ENCODE measurements around the gene NBPF11. TPM values are rescaled to one million over a fixed set of nuclear protein-coding genes. Genes with fewer than 3 reads are reported as not detected.
"Not testable (repeated sequence)": the region's sequence is repeated elsewhere in the genome, so short reads cannot be mapped to it uniquely, and the experiment has no call there.

Gene NBPF11
- total and polyA plus RNA-seq, 2 of the 8 experiments (the other 6 are each of a cell fraction or from before 2014, with no cell fraction given) = 8.7 to 9.2 TPM

GRCh38 chr1:148195115-148195514 is 43.0 kb upstream of the NBPF11 start:
- H2BK15ac ChIP-seq (ENCODE audit: low read length); H4K91ac ChIP-seq (replicated peaks; ENCODE audit: insufficient read length, low read length); H4K20me1 ChIP-seq (replicated peaks in 1 of 2; ENCODE audit: control insufficient read depth in 1 of 2, insufficient read depth in 2 of 2, low read length in 2 of 2); H3K27me3 ChIP-seq (replicated peaks in 1 of 4; ENCODE audit: control insufficient read depth in 3 of 4, extremely low read depth in 1 of 4, insufficient read depth in 3 of 4, low read length in 3 of 4); H3K23me2 ChIP-seq (ENCODE audit: low read depth, low read length); H3K56ac ChIP-seq (replicated peaks; ENCODE audit: insufficient read length, low read depth, low read length); H3K9me3 ChIP-seq (ENCODE audit: insufficient read depth in 2 of 2, low read depth in 1 of 2, low read length in 1 of 2); H3K79me2 ChIP-seq (ENCODE audit: control insufficient read depth in 1 of 2, insufficient read depth in 2 of 2, low read length in 2 of 2); H3K9ac ChIP-seq (replicated peaks in 1 of 4; ENCODE audit: extremely low read depth in 1 of 4, low read depth in 3 of 4, low read length in 3 of 4); H2BK20ac ChIP-seq (ENCODE audit: low read length); H3K4ac ChIP-seq (replicated peaks; ENCODE audit: insufficient read length, low read depth, low read length); H3K4me2 ChIP-seq (ENCODE audit: insufficient read depth in 1 of 2, low read depth in 2 of 2, low read length in 2 of 2); POLR2A ChIA-PET (ENCODE audit: partially characterized antibody); H2BK12ac ChIP-seq (ENCODE audit: low read depth, low read length); H2AFZ ChIP-seq (ENCODE audit: low read length); H3K4me1 ChIP-seq (replicated peaks in 1 of 4; ENCODE audit: control insufficient read depth in 3 of 4, insufficient read depth in 4 of 4, low read length in 3 of 4); H3K14ac ChIP-seq (ENCODE audit: insufficient read length); H3K36me3 ChIP-seq (ENCODE audit: control insufficient read depth in 2 of 4, insufficient read depth in 4 of 4, low read length in 3 of 4); H4K8ac ChIP-seq (ENCODE audit: extremely low read depth, insufficient read depth, low read length); H3K4me3 ChIP-seq (ENCODE audit: extremely low read depth in 1 of 4, insufficient read depth in 2 of 4, low read depth in 3 of 4, low read length in 4 of 4); H2AK5ac ChIP-seq (ENCODE audit: low read depth, low read length); CTCF ChIA-PET (ENCODE audit: partially characterized antibody); H2BK120ac ChIP-seq (replicated peaks; ENCODE audit: low read depth, low read length); H2BK5ac ChIP-seq (ENCODE audit: low read depth, low read length); H3K79me1 ChIP-seq (ENCODE audit: low read depth, low read length); H3K27ac ChIP-seq (ENCODE audit: low read depth, low read length); DNase-seq (ENCODE audit: low read depth in 1 of 2, low spot score in 2 of 2); H3K23ac ChIP-seq (ENCODE audit: insufficient read length); H3K18ac ChIP-seq (ENCODE audit: extremely low read depth, low read length); H4K5ac ChIP-seq (ENCODE audit: insufficient read length, low read depth, low read length); FAIRE-seq: not testable (repeated sequence)
- 87% methylated on average over 1 of the region's 2 CpGs; no CpG with 5 or more reads in 1 of the 2 experiments for WGBS, 2 experiments (ENCODE audit: extremely low coverage in 1 of 2, insufficient coverage in 1 of 2, insufficient read length in 1 of 2, insufficient replicate concordance in 2 of 2, low coverage in 1 of 2, low lambda C conversion rate in 2 of 2, missing lambda C conversion rate in 1 of 2)

- H2BK12ac ChIP-seq (ENCODE audit: low read depth, low read length); H3K4me3 ChIP-seq (ENCODE audit: extremely low read depth in 1 of 4, insufficient read depth in 2 of 4, low read depth in 3 of 4, low read length in 4 of 4); H4K91ac ChIP-seq (replicated peaks; ENCODE audit: insufficient read length, low read length); H4K8ac ChIP-seq (ENCODE audit: extremely low read depth, insufficient read depth, low read length); H3K36me3 ChIP-seq (ENCODE audit: control insufficient read depth in 2 of 4, insufficient read depth in 4 of 4, low read length in 3 of 4); H3K4me1 ChIP-seq (replicated peaks in 1 of 4; ENCODE audit: control insufficient read depth in 3 of 4, insufficient read depth in 4 of 4, low read length in 3 of 4); POLR2A ChIA-PET (ENCODE audit: partially characterized antibody); H3K27ac ChIP-seq (ENCODE audit: low read depth, low read length); H3K18ac ChIP-seq (ENCODE audit: extremely low read depth, low read length); H4K20me1 ChIP-seq (replicated peaks in 1 of 2; ENCODE audit: control insufficient read depth in 1 of 2, insufficient read depth in 2 of 2, low read length in 2 of 2); DNase-seq (ENCODE audit: low read depth in 1 of 2, low spot score in 2 of 2); H2BK15ac ChIP-seq (ENCODE audit: low read length); H2BK120ac ChIP-seq (replicated peaks; ENCODE audit: low read depth, low read length); FAIRE-seq; H2AK5ac ChIP-seq (ENCODE audit: low read depth, low read length); H3K14ac ChIP-seq (ENCODE audit: insufficient read length); CTCF ChIA-PET (ENCODE audit: partially characterized antibody); H3K9me3 ChIP-seq (ENCODE audit: insufficient read depth in 2 of 2, low read depth in 1 of 2, low read length in 1 of 2); H3K23me2 ChIP-seq (ENCODE audit: low read depth, low read length); H3K79me2 ChIP-seq (ENCODE audit: control insufficient read depth in 1 of 2, insufficient read depth in 2 of 2, low read length in 2 of 2); H3K56ac ChIP-seq (replicated peaks; ENCODE audit: insufficient read length, low read depth, low read length); H3K79me1 ChIP-seq (ENCODE audit: low read depth, low read length); H2AFZ ChIP-seq (ENCODE audit: low read length); H4K5ac ChIP-seq (ENCODE audit: insufficient read length, low read depth, low read length); H2BK20ac ChIP-seq (ENCODE audit: low read length); H3K4me2 ChIP-seq (ENCODE audit: insufficient read depth in 1 of 2, low read depth in 2 of 2, low read length in 2 of 2); H2BK5ac ChIP-seq (ENCODE audit: low read depth, low read length); H3K27me3 ChIP-seq (replicated peaks in 1 of 4; ENCODE audit: control insufficient read depth in 3 of 4, extremely low read depth in 1 of 4, insufficient read depth in 3 of 4, low read length in 3 of 4); H3K4ac ChIP-seq (replicated peaks; ENCODE audit: insufficient read length, low read depth, low read length); H3K23ac ChIP-seq (ENCODE audit: insufficient read length); H3K9ac ChIP-seq (replicated peaks in 1 of 4; ENCODE audit: extremely low read depth in 1 of 4, low read depth in 3 of 4, low read length in 3 of 4): not testable (repeated sequence)
These were observed 36.7 kb upstream of the NBPF11 start for GRCh38 chr1:148188768-148189167.

Measured in H1 (cell line).